Embryonic facial prominence (tissue), 1 donor: ENCODE results near the gene IER5.

ENCODE experiments used
- DNase-seq: peaks from one replicate; pipeline ENCODE4 v3.0.0-alpha.2; 2016; ENCODE audit errors: extremely low spot score

Gene IER5

GRCh38 chr1:181099152-181100014, 10.9 kb downstream of the IER5 start:
- DNase-seq = no peak

GRCh38 chr1:181100015-181100905, 11.8 kb downstream of the IER5 start:
- DNase-seq = no peak

GRCh38 chr1:181100934-181101333, 12.4 kb downstream of the IER5 start:
- DNase-seq = no peak

GRCh38 chr1:181101581-181102226, 13.2 kb downstream of the IER5 start:
- DNase-seq = no peak

- no peak for DNase-seq
These were observed 14.3 kb downstream of the IER5 start for GRCh38 chr1:181102841-181103240.

- DNase-seq = no peak
These were observed 14.9 kb downstream of the IER5 start for GRCh38 chr1:181103399-181103798.

- no peak for DNase-seq
These were observed 15.7 kb downstream of the IER5 start for GRCh38 chr1:181104042-181104789.

- DNase-seq = no peak
These were observed 16.3 kb downstream of the IER5 start for GRCh38 chr1:181104790-181105133.

GRCh38 chr1:181105134-181106021, 16.9 kb downstream of the IER5 start:
- peak; percentile 90 for DNase-seq

GRCh38 chr1:181106022-181106312, 17.5 kb downstream of the IER5 start:
- no peak for DNase-seq

- DNase-seq = no peak
These were observed 18.0 kb downstream of the IER5 start for GRCh38 chr1:181106479-181106878.

- DNase-seq = no peak
These were observed 19.2 kb downstream of the IER5 start for GRCh38 chr1:181107711-181108110.

- no peak for DNase-seq
These were observed 19.9 kb downstream of the IER5 start for GRCh38 chr1:181108304-181108867.

- DNase-seq = no peak
These were observed 21.5 kb downstream of the IER5 start for GRCh38 chr1:181110013-181110412.

GRCh38 chr1:181111559-181111958, 23.1 kb downstream of the IER5 start:
- DNase-seq = no peak

- no peak for DNase-seq
These were observed 23.8 kb downstream of the IER5 start for GRCh38 chr1:181112071-181112929.

GRCh38 chr1:181113059-181113641, 24.6 kb downstream of the IER5 start:
- DNase-seq = no peak

GRCh38 chr1:181114574-181115367, 26.3 kb downstream of the IER5 start:
- DNase-seq = no peak
